K562 (cell line): Measurements from ENCODE around the gene SLC24A3. TPM values are rescaled to one million over a fixed set of nuclear protein-coding genes. Genes with fewer than 3 reads are reported as not detected.

Source experiments
- ATAC-seq: fragments of 200-7000 bp; cut with Tn5 transposase; 3 replicates; pipeline ENCODE4 v1.9.1; 2020; ENCODE audit warnings: moderate library complexity
- BruUV-seq: library from RNA; stranded (reverse); fragments of 400-500 nt; replicated peaks from 2 replicates; lab custom pipeline; 2021; lab: Mats Ljungman, UMichigan
- CTCF ChIA-PET: fragments of 300-600 bp; formaldehyde crosslinking; extraction: SDS; loops from one replicate; lab custom pipeline; 2021; ENCODE audit warnings: low intra/inter-chr PET ratio; lab: Yijun Ruan, JAX
- POLR2A ChIA-PET: fragments of 300-600, 350-650 bp; sonication (Branson Sonifier 250); formaldehyde crosslinking; extraction: SDS; loops from one replicate; lab custom pipeline; 2021; ENCODE audit warnings: antibody characterized with exemption, inconsistent platforms; lab: Yijun Ruan, JAX
- DNase-seq, 4 experiments: peaks; one replicate each; pipeline versions ENCODE4 v3.0.0 to v3.0.0-alpha.2; 2011 to 2018; ENCODE audit warnings: low spot score in 3 of 4, mixed read lengths in 3 of 4; ENCODE audit errors: extremely low read depth in 1 of 4
- FAIRE-seq: peaks from 2 replicates; lab custom pipeline; 2011; peaks lifted over from hg19 to GRCh38; lab: Jason Lieb, UNC
- H2AFZ ChIP-seq: 2 replicates; pipeline ENCODE4 v1.6.0; 2011; ENCODE audit warnings: low read depth, low read length, control low read depth, inconsistent platforms
- H3K27ac ChIP-seq: fragments of 200-600 bp; 3 replicates; pipeline ENCODE4 v1.8.0; 2011; ENCODE audit warnings: low read depth, mild to moderate bottlenecking, control low read depth, inconsistent platforms, low read length, moderate library complexity, mixed read lengths; ENCODE audit errors: extremely low read depth
- H3K27me3 ChIP-seq, 2 experiments: fragments of 300-600 bp in 1 of 2; 2 replicates in 1 of 2; 3 replicates in 1 of 2; pipeline versions ENCODE4 v1.6.0 to v1.8.0; 2011; ENCODE audit warnings: inconsistent platforms in 2 of 2, low read length in 2 of 2, mild to moderate bottlenecking in 1 of 2, mixed read lengths in 1 of 2, moderate library complexity in 1 of 2; ENCODE audit not compliant: control insufficient read depth in 2 of 2, insufficient read depth in 2 of 2
- H3K36me3 ChIP-seq: fragments of 300-600 bp; 3 replicates; pipeline ENCODE4 v1.8.0; 2011; ENCODE audit warnings: mild to moderate bottlenecking, low read length, inconsistent platforms; ENCODE audit not compliant: control insufficient read depth, insufficient read depth
- H3K4me1 ChIP-seq, 2 experiments: fragments of 200-600 bp in 1 of 2; replicated peaks in 1 of 2; 2 replicates in 1 of 2; 3 replicates in 1 of 2; pipeline versions ENCODE4 v1.5.1 to v1.8.0; 2011; ENCODE audit warnings: inconsistent platforms in 2 of 2, low read length in 2 of 2, mild to moderate bottlenecking in 1 of 2, mixed read lengths in 1 of 2, moderate library complexity in 1 of 2; ENCODE audit not compliant: control insufficient read depth in 2 of 2, insufficient read depth in 2 of 2
- H3K4me2 ChIP-seq: 2 replicates; pipeline ENCODE4 v1.6.1; 2011; ENCODE audit warnings: low read length, control low read depth, inconsistent platforms, mixed read lengths; ENCODE audit not compliant: insufficient read depth
- H3K4me3 ChIP-seq: fragments of 200-600 bp; sonication (generic), shearing (Covaris generic); 2 replicates; pipeline ENCODE4 v1.5.1; 2016; ENCODE audit warnings: control low read depth, inconsistent platforms
- H3K79me2 ChIP-seq: fragments of 200-600 bp; 3 replicates; pipeline ENCODE4 v1.8.0; 2011; ENCODE audit warnings: low read length, inconsistent platforms; ENCODE audit not compliant: control insufficient read depth, insufficient read depth
- H3K9ac ChIP-seq, 2 experiments: 2 replicates each; pipeline versions ENCODE4 v1.6.0 to v1.6.1; 2011; ENCODE audit warnings: low read depth in 2 of 2, low read length in 2 of 2, control low read depth in 1 of 2, inconsistent platforms in 1 of 2, mild to moderate bottlenecking in 1 of 2, mixed read lengths in 1 of 2; ENCODE audit not compliant: insufficient read depth in 1 of 2
- H3K9me1 ChIP-seq: one replicate; pipeline ENCODE4 v1.6.0; 2011; ENCODE audit warnings: inconsistent platforms, mild to moderate bottlenecking, low read length, moderate library complexity; ENCODE audit not compliant: control insufficient read depth, insufficient read depth
- H3K9me3 ChIP-seq: replicated peaks from 2 replicates; pipeline ENCODE4 v1.5.1; 2011; ENCODE audit warnings: low read depth, low read length, inconsistent platforms; ENCODE audit not compliant: control insufficient read depth, insufficient read depth
- H4K20me1 ChIP-seq: replicated peaks from 2 replicates; pipeline ENCODE4 v1.6.1; 2011; ENCODE audit warnings: low read length, inconsistent platforms, mixed read lengths; ENCODE audit not compliant: control insufficient read depth, insufficient read depth
- E4F1 ChIP-seq: fragments of 250-450 bp; sonication (Bioruptor Pico); IDR thresholded peaks from 2 replicates; pipeline ENCODE4 v1.5.0; 2021; ENCODE audit warnings: mild to moderate bottlenecking, borderline replicate concordance
- ETS2 ChIP-seq: IDR thresholded peaks from 2 replicates; pipeline ENCODE4 v1.6.1; 2016; ENCODE audit warnings: borderline replicate concordance, missing genetic modification characterization, mild to moderate bottlenecking, moderate library complexity, missing compliant biosample characterization; ENCODE audit not compliant: poor library complexity, severe bottlenecking
- SMARCA5 ChIP-seq: fragments of 450-650 bp; IDR thresholded peaks from 2 replicates; pipeline ENCODE4 v1.6.1; 2016
- TAF1 ChIP-seq: IDR thresholded peaks from 2 replicates; pipeline ENCODE4 v1.6.1; 2011; ENCODE audit warnings: mild to moderate bottlenecking, low read length, moderate library complexity; ENCODE audit not compliant: insufficient read depth, control insufficient read depth, severe bottlenecking; ENCODE audit errors: extremely low read depth
- ZNF408 ChIP-seq: fragments of 250-450 bp; sonication (Bioruptor Pico); IDR thresholded peaks from 2 replicates; pipeline ENCODE4 v1.4.0; 2020; ENCODE audit warnings: low read depth, mild to moderate bottlenecking, moderate library complexity
- WGBS: fragments of 100-300 bp; shearing (Covaris generic); methylation state at CpG from one replicate; pipeline ENCODE4 v1.1.6; 2016; ENCODE audit warnings: low coverage, mixed read lengths; ENCODE audit not compliant: insufficient coverage; ENCODE audit errors: missing lambda C conversion rate; 5-methylcytosine and 5-hydroxymethylcytosine counted together
- in situ Hi-C: fragments of 300-500 bp; cut with MboI; formaldehyde crosslinking; loops from 4 replicates; pipeline ENCODE4 v1.15.0; 2018; ENCODE audit warnings: inconsistent platforms, mixed read lengths
- intact Hi-C: fragments of 100-400 bp; cut with micrococcal nuclease; formaldehyde crosslinking; loops from 2 replicates; pipeline ENCODE4 v1.14.2; 2022
- polyA plus RNA-seq, 8 experiments: library from polyadenylated mRNA; depleted of rRNA in 4 of 8; stranded (reverse) in 5 of 8; unstranded in 3 of 8; fragments of >200 nt; fragmentation: Nextera tagmentation in 2 of 8; fragmentation: Illumina TruSeq in 1 of 8; extraction: Ambion mirVana in 2 of 8; extraction: Trizol in 1 of 8; gene quantifications; 2 replicates each; pipeline versions ENCODE4 v1.2.1 to v1.2.3, GENCODE V29; 2011 to 2014; ENCODE audit warnings: inconsistent platforms in 1 of 8, missing spikeins in 1 of 8
- total RNA-seq, 7 experiments: library from RNA; depleted of rRNA in 6 of 7; stranded (reverse); fragments of >200 nt in 6 of 7; fragmentation: Illumina TruSeq in 2 of 7; extraction: Trizol in 2 of 7; gene quantifications; 2 replicates each; pipeline versions ENCODE4 v1.2.1 to v1.2.3, GENCODE V29; 2011 to 2021; ENCODE audit warnings: low replicate concordance in 1 of 7
- TF ChIP-seq, protein P1 (sequence below), 2 experiments: fragments of 450-650 bp in 1 of 2; sonication (generic) in 1 of 2; formaldehyde crosslinking in 1 of 2; IDR thresholded peaks; 2 replicates each; pipeline versions ENCODE4 v1.7.1 to v1.9.0; 2016 to 2022; ENCODE audit warnings: inconsistent platforms in 1 of 2, mild to moderate bottlenecking in 1 of 2, missing genetic modification reagents in 1 of 2
- TF ChIP-seq, protein P2 (sequence below): fragments of 200-800 bp; sonication (Bioruptor generic); IDR thresholded peaks from 2 replicates; pipeline ENCODE4 v1.6.1; 2017; ENCODE audit warnings: missing genetic modification characterization, missing compliant biosample characterization

SLC24A3 gene
- total and polyA plus RNA-seq, 9 of the 15 experiments (the other 6 are each of a cell fraction or from before 2014, with no cell fraction given), result not detected

DNA sequence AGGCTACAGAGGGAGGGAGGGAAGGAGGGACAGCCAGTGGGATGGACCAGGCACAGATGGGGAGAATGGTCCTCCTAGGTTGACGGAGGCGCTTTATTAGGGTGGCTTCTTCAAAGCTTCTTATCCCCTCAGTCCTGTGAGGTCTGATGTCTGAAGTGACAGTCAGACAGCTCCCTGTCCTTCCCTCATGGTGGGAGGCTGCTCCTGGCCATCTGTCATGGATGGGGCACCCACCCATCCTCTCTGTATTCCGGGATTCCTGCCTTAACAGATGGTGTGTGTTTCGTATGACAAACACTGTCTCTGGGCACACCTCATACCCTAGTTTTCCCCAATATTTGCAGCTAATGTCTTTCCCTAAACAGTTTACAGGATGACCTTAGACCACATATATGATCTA, 553.5 kb downstream of the SLC24A3 start (continued):
- TF ChIP-seq ETS2 (tag) (no peak), TAF1 (no peak)

- Histone ChIP-seq H3K9me1 (no peaks in the 10 kb centered on the region), H3K79me2 (no peaks in the 10 kb centered on the region), H3K9me3 (no peaks in the 10 kb centered on the region), H3K4me1 (no peaks in the 10 kb centered on the region), H3K4me3 (no peak overlapping the region), H3K4me2 (no peak overlapping the region), H2AFZ (no peak overlapping the region), H4K20me1 (0 out of 2 replicates have a peak, but pooled peaks cover 4% of the 10 kb centered on the region), H3K36me3 (no peaks in the 10 kb centered on the region), H3K9ac (no peak overlapping the region), H3K27ac (no peak overlapping the region), H3K27me3 (peaks cover 0 to 5% of the 10 kb centered on the region in 2 experiments; a peak in 2 of 5 replicates)
- no TSS peak for BruUV-seq
- in situ Hi-C loops, result no loop called here
- FAIRE-seq, result no peak
- ChIA-PET POLR2A (no interaction called here), CTCF (no interaction called here)
- intact Hi-C loops, result no loop called here
- 0% methylated on average over 4 of the region's 4 CpGs for WGBS
- no peak for ATAC-seq
- DNase-seq, result no peak
- TF ChIP-seq SMARCA5 (no peak), ZNF408 (CRISPR knock-in tag) (no peak), E4F1 (no peak)
- TF ChIP-seq, protein P1, sequence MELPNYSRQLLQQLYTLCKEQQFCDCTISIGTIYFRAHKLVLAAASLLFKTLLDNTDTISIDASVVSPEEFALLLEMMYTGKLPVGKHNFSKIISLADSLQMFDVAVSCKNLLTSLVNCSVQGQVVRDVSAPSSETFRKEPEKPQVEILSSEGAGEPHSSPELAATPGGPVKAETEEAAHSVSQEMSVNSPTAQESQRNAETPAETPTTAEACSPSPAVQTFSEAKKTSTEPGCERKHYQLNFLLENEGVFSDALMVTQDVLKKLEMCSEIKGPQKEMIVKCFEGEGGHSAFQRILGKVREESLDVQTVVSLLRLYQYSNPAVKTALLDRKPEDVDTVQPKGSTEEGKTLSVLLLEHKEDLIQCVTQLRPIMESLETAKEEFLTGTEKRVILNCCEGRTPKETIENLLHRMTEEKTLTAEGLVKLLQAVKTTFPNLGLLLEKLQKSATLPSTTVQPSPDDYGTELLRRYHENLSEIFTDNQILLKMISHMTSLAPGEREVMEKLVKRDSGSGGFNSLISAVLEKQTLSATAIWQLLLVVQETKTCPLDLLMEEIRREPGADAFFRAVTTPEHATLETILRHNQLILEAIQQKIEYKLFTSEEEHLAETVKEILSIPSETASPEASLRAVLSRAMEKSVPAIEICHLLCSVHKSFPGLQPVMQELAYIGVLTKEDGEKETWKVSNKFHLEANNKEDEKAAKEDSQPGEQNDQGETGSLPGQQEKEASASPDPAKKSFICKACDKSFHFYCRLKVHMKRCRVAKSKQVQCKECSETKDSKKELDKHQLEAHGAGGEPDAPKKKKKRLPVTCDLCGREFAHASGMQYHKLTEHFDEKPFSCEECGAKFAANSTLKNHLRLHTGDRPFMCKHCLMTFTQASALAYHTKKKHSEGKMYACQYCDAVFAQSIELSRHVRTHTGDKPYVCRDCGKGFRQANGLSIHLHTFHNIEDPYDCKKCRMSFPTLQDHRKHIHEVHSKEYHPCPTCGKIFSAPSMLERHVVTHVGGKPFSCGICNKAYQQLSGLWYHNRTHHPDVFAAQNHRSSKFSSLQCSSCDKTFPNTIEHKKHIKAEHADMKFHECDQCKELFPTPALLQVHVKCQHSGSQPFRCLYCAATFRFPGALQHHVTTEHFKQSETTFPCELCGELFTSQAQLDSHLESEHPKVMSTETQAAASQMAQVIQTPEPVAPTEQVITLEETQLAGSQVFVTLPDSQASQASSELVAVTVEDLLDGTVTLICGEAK (IDR thresholded peaks at IDR 0.05), result no peak
- TF ChIP-seq, protein P1 (CRISPR knock-in tag; IDR thresholded peaks at IDR 0.05), result no peak
- TF ChIP-seq, protein P2, sequence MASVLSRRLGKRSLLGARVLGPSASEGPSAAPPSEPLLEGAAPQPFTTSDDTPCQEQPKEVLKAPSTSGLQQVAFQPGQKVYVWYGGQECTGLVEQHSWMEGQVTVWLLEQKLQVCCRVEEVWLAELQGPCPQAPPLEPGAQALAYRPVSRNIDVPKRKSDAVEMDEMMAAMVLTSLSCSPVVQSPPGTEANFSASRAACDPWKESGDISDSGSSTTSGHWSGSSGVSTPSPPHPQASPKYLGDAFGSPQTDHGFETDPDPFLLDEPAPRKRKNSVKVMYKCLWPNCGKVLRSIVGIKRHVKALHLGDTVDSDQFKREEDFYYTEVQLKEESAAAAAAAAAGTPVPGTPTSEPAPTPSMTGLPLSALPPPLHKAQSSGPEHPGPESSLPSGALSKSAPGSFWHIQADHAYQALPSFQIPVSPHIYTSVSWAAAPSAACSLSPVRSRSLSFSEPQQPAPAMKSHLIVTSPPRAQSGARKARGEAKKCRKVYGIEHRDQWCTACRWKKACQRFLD (CRISPR knock-in tag), result no peak
These were observed 554.6 kb downstream of the SLC24A3 start for GRCh38 chr20:19767070-19767469.
